Calu3 (cell line): ENCODE measurements around the gene ZNF462. TPM values are rescaled to one million over a fixed set of nuclear protein-coding genes. Genes with fewer than 3 reads are reported as not detected.

Source experiments
- BruUV-seq: library from RNA; stranded (reverse); fragments of 400-500 nt; replicated peaks from 2 replicates; lab custom pipeline; 2021; lab: Mats Ljungman, UMichigan
- CTCF ChIA-PET: fragments of 300-600 bp; sonication (Branson Sonifier 250); formaldehyde crosslinking; loops from one replicate; lab custom pipeline; 2022; ENCODE audit warnings: antibody characterized with exemption; lab: Charles Lee
- DNase-seq: peaks from one replicate; pipeline ENCODE4 v3.0.0; 2022
- H3K27ac Mint-ChIP-seq: one replicate; pipeline ENCODE4 v1.8.0; 2022; ENCODE audit warnings: mixed read lengths; ENCODE audit not compliant: unreplicated experiment
- H3K27me3 Mint-ChIP-seq: one replicate; pipeline ENCODE4 v1.8.0; 2022; ENCODE audit warnings: mixed read lengths; ENCODE audit not compliant: unreplicated experiment
- H3K36me3 Mint-ChIP-seq: one replicate; pipeline ENCODE4 v1.8.0; 2022; ENCODE audit warnings: mild to moderate bottlenecking, moderate library complexity, mixed read lengths; ENCODE audit not compliant: insufficient read depth, unreplicated experiment
- H3K4me1 Mint-ChIP-seq: one replicate; pipeline ENCODE4 v1.8.0; 2022; ENCODE audit warnings: mild to moderate bottlenecking, low read depth, mixed read lengths; ENCODE audit not compliant: unreplicated experiment
- H3K4me3 Mint-ChIP-seq: one replicate; pipeline ENCODE4 v1.8.0; 2022; ENCODE audit warnings: mild to moderate bottlenecking, low read depth, moderate library complexity, mixed read lengths; ENCODE audit not compliant: unreplicated experiment
- H3K9me3 Mint-ChIP-seq: one replicate; pipeline ENCODE4 v1.8.0; 2022; ENCODE audit warnings: low read depth, mixed read lengths; ENCODE audit not compliant: unreplicated experiment
- CTCF ChIP-seq: fragments of 200-600 bp; IDR thresholded peaks from one replicate; pipeline ENCODE4 v1.8.0; 2022; ENCODE audit warnings: antibody characterized with exemption; ENCODE audit not compliant: unreplicated experiment
- intact Hi-C: fragments of 100-400 bp; cut with micrococcal nuclease; formaldehyde crosslinking; loops from one replicate; pipeline ENCODE4 v1.10.0; 2022; ENCODE audit not compliant: unreplicated experiment
- total RNA-seq: library from RNA; stranded (reverse); gene quantifications from 2 replicates; pipeline ENCODE4 v1.2.3, GENCODE V29; 2022

Gene ZNF462
- total RNA-seq, 1 experiment from 2014 or later: 48.0 TPM

GRCh38 chr9:106925392-106925791 lies 62.4 kb downstream of the ZNF462 start:
- BruUV-seq: no TSS peak
- Mint-ChIP-seq H3K4me1 (peaks cover 27% of the 10 kb centered on the region), H3K27me3 (no peaks in the 10 kb centered on the region), H3K9me3 (no peaks in the 10 kb centered on the region), H3K36me3 (peaks cover 22% of the 10 kb centered on the region), H3K27ac (no peak overlapping the region), H3K4me3 (no peak overlapping the region)
- no peak for DNase-seq
- TF ChIP-seq CTCF: no peak
- intact Hi-C loops: no loop called here
- CTCF ChIA-PET: no interaction called here

GRCh38 chr9:106927916-106928315 lies 65.0 kb downstream of the ZNF462 start:
- H3K4me3 Mint-ChIP-seq: no peak overlapping the region
- peaks cover 33% of the 10 kb centered on the region for H3K4me1 Mint-ChIP-seq
- H3K27ac Mint-ChIP-seq: no peak overlapping the region
- DNase-seq: no peak
- H3K9me3 Mint-ChIP-seq: no peaks in the 10 kb centered on the region
- CTCF ChIA-PET: no interaction called here
- intact Hi-C loops: no loop called here
- peaks cover 17% of the 10 kb centered on the region for H3K36me3 Mint-ChIP-seq
- H3K27me3 Mint-ChIP-seq: no peaks in the 10 kb centered on the region
- no TSS peak for BruUV-seq
- TF ChIP-seq CTCF: no peak

GRCh38 chr9:106928350-106928749 lies 65.4 kb downstream of the ZNF462 start:
- Mint-ChIP-seq H3K27ac (no peak overlapping the region), H3K4me1 (peaks cover 35% of the 10 kb centered on the region), H3K36me3 (peaks cover 19% of the 10 kb centered on the region), H3K27me3 (no peaks in the 10 kb centered on the region), H3K4me3 (no peak overlapping the region), H3K9me3 (no peaks in the 10 kb centered on the region)
- DNase-seq: no peak
- intact Hi-C loops: no loop called here
- no TSS peak for BruUV-seq
- no peak for TF ChIP-seq CTCF
- CTCF ChIA-PET: no interaction called here

GRCh38 chr9:106929471-106930177 lies 66.7 kb downstream of the ZNF462 start:
- BruUV-seq: no TSS peak
- intact Hi-C loops: no loop called here
- Mint-ChIP-seq H3K27ac (no peak overlapping the region), H3K9me3 (no peaks in the 10 kb centered on the region), H3K27me3 (no peaks in the 10 kb centered on the region), H3K4me1 (peaks cover 47% of the 10 kb centered on the region), H3K36me3 (peaks cover 21% of the 10 kb centered on the region), H3K4me3 (no peak overlapping the region)
- no peak for TF ChIP-seq CTCF
- DNase-seq: no peak
- CTCF ChIA-PET: no interaction called here
